ENCODE measurements around the gene FYN.
"Not testable (repeated sequence)": the region's sequence is repeated elsewhere in the genome, so short reads cannot be mapped to it uniquely, and the experiment has no call there.

The FYN gene

DNA sequence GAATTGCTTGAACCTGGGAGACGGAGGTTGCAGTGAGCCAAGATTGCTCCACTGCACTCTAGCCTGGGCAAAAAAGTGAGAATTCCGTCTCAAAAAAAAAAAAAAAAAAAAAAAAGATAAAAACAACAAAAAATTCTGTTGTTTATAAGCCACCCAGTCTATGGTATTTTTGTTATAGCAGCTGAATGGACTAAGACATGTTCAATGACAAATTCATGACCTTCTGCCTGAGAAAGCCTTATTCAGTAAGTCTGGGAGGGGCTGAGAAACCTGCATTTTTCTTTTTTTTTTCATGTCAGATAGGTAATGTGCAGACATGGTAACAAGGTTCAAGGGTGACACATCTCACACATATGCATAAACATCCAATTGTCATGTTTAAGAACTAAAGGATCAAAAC lies 227.2 kb downstream of the FYN start:
- no peak for DNase-seq

DNA sequence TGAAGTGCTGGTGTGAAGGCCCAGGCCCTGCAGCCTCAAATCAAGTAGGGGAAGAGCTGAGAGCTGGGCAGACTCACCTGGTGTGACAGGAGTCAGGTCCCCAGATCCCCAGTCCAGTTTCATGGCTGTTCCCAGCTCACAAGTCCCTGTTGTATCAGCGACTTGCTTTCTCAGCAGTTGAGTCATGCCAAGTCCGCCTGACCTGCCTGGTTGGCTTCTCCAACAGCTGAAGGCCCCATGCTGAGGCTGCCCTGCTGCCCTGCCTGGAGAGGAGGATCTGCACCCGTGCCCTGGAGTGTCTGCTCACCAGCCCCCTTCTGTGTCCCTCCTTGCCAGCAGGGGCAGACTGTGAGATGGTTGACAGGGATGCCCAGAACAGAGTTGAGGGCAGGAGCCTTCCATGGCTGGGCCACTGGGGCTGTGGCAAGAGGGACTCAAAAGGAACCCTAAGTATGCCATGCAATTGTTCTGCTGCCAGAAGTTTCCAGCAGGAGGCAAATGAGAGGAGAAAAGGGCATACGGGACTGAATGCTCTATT lies 228.3 kb downstream of the FYN start:
- DNase-seq, result no peak

DNA sequence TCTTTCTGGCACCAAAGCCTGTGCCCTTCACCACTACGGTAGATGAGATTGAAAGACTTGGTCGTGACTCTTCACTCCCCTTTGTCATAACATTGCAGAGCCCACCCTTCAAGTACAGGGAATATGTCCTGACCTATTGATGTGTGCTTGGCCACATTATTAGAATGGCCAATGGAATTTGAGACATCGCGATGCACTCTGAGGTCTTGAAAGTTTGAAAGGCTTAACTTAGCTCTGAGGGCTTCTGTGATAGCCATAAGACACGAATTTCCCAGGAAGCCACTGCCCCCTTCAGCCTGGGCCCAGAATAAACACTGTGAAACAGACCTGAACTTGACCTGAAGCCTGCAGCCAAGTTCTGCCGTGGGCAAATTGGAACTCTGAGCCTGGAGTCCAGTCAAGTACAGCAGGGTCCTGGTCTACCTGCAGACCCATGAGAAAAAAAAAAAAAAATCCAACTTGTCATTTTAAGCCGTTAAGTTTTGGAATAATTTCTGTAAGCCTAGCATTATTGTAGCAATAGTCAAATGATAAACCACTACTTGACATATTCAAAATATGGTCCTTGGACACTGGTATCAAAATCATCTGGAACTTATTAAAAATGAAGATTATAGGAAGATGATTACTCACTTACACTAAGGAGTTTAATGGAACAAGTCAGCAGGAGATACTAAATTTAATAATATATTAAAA lies 230.6 kb downstream of the FYN start:
- no peak for DNase-seq

DNA sequence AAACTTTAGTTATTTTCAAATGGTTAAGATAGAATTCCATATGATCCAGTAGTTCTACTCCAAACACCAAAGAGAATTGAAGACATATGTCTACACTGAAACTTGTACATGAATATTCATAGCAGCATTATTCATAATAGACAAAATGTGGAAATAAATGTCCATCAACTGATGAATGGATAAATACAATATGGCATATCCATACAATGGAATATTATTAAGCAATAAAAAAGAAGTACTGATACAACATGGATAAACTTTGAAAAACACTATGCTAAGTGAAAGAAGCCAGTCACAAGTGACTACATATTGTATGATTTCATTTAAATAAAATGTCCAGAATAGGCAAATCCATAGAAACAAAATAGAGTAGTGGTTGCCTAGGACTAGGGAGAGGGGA lies 234.0 kb downstream of the FYN start:
- DNase-seq, result no peak

DNA sequence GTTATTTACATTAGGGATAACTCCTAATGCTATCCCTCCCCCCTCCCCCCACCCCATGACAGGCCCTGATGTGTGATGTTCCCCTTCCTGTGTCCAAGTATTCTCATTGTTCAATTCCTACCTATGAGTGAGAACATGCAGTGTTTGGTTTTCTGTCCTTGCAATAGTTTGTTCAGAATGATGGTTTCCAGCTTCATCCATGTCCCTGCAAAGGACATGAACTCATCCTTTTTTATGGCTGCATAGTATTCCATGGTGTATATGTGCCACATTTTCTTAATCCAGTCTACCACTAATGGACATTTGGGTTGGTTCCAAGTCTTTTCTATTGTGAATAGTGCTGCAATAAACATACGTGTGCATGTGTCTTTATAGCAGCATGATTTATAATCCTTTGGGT lies 238.3 kb downstream of the FYN start:
- DNase-seq, result not testable (repeated sequence)

DNA sequence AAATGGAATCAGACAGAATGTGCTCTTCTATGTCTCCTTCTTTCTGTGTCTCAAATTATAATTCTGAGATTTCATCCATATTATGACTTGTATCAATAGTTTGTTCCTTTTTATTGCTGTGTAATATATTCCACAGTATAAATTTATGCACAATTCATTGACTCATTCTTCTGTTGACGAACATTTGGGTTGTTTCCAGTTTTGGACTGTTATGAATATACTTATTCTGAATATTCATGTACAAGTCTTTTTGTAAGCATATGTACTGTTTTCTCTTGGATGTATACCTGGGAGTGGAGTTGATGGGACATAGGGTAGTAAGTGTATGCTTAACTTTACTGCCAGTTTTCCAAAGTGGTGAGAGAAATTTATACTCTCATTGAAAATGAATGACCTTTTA lies 239.4 kb downstream of the FYN start:
- DNase-seq, result no peak

DNA sequence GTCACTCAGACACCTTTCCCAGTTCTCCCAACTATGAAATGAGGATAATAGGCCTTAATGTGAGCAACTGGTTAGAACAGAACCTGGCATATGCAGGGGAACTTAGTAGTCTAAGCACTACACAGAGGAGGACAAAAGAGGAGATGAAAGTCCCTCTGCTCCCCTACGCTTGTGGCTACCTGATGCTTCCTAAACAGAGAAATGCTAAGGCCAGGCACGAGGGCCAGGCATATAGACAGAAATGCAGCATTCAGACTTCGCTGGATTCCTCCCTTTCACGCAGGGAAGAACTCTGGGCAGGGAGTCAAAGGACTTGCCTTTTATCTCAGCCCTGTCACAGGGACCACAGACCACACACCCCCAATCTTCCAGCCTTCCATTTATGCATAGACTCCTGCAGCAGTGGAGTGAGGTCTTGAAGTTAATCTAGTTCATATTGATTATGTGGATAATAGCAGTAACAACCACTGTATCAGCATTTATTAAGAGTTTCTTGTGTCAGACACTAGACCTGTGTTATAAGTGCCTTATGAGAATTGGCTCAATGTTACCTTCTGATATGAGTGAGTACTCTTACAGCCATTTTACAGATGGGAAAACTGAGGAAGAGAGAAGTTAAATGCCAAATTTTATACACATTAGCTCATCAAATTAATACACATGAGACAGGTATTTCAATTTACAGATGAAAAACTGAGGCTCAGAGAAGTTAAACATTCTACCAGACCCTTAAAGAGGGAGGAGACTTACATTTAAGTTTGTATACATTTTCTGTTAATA lies 240.6 kb downstream of the FYN start:
- no peak for DNase-seq

DNA sequence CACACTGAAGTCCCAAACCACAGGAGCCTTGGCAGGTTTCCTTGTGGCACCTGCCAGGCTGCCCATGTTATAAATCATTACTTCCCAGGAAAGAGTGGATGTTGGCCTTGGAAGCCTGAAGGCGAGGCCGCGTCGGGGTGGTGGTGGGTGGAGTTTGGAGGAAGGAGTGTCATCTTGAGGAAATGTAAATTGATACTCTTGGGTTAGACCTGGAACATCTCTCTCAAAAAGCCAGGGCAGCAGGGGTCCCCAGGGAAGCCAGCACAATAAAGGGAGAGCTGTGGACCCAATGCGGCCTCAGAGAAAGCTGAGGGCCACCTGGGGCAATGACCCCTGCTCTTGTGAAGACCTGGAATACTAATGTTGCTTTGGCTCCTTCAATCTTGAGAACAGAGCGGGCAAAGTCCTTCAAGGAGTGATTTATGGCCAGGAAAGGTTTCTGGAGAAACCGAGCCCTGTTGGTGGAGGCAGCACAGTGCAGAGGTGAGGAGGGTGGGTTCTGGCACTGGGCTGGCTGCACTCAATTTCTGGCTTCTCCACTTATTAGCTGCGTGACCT lies 241.3 kb downstream of the FYN start:
- no peak for DNase-seq

DNA sequence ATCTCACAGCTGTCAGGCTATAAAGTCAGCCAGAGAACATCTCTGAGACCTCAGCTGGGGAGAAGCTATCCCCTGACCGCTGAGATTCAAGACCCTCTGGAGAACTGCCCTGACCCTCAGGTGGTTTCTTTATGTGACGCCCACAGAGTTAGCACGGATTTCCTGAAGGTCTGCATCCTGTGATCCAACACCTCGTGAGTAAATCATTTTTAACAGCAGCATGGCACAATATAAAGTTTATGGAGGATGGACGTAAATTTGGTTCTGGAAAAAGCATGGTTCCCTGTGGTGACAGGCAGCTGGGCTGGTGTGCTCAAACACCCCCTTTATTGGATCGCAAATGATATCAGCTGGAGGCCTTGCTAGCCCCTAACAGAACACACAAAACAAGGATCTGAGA lies 242.2 kb downstream of the FYN start:
- no peak for DNase-seq

DNA sequence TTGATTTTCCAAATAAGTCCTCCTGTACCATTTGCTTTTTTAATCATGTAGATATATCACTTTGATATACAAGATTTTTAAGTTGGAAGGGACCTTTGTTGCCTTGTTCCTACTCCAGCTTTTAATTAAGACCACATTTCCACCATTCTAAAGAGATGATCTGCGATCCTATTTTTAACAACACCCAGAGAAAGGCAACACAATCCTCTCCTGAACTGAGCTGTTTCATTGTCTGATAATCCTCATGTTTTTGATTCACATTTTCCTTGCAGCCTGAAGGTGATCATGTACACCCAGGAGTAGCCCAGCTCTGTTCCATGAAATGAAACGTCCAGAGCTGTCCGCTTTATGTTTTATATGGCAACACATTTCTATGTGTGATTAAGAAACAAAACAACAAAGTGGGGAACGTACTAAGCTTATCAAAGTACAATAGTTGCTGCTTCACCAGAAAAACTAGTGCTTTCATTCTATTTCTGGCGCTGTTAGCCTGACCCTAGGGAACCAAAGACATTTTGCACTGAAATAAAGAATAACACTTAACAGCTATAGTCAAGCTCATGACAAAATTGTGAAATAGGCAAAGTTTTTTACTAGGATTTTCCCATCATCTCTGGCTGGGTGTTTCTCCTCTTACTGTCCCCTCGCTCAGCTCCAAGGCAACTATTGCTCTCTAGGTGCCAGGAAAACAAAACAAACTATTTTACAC lies 245.0 kb downstream of the FYN start:
- DNase-seq, result no peak

DNA sequence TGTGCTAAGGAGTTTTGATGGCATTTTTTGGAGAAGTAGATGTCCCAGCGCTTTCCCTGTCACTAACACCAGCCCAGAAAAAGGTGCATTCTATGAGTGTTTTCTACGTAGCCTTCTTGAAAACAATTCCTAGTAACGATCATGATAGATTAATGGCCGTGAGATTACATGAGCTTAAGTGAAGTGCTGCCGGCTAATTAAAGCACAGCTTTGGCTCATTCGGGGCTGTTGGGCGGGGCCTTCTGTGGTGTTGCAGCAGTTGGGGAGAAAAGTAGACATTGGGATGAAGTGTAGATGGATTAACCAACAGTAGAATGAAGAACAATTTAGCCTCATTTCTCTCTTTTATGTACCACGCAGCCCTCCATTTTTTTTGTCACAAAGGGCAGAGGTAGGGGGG lies 246.8 kb downstream of the FYN start:
- no peak for DNase-seq

DNA sequence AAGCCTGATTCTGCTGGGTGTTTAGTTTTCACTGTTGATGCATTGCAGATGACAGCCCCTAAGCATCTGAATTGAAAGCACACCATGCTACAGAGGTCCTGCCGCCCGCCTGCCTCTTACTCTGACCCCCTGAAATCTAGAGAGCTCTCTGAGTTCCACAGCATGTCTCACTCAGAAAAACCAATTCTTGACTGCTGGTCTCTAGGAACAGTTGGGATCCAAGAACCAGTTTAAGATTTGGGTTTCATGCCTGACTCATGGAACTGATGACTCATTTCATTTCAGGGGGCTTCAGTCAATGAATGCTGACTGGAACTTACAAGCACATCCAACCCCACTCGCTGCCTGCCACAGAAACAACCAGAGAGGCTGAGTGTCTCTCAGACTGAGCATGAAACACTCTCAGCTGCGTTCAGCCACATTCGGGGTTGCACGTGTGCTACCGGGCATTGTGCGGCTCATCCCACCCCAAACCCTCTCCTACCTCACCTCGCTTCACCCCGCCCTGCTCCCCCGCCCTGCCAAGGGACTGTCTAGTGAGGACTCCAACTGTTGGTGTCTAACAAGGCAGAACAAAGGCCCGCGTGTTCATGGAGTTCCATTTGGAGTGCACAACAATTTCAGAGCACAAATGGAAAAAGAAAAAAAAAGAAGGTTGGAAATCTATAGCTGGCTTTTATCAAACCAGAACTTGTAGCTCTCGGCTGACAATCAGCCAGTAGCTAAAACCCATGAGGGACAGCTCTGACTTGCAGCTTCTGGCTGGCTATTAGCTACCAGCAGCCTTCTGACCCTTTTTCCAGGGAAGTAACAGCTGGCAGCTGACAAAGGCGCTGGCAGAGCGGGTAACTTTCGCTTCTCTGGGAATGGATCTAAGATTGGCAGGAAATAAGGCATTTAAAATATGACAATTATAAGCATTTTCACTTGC lies 247.5 kb downstream of the FYN start:
- no peak for DNase-seq

DNA sequence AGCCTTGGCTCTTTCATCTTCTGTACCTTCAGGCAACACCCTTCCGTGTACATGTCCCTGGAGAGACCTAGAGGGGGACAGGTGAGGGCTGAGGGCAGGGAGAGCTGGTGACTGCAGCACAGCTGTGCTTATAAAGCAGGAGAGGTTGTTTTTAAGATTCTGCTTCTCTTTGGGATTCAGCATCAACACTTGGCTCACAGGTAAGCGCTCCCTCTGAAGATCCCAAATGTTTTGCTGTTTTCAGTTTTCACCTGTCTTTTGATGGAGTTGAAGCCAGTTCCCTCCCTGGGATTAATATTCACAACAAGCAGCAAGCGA lies 248.2 kb downstream of the FYN start:
- no peak for DNase-seq

DNA sequence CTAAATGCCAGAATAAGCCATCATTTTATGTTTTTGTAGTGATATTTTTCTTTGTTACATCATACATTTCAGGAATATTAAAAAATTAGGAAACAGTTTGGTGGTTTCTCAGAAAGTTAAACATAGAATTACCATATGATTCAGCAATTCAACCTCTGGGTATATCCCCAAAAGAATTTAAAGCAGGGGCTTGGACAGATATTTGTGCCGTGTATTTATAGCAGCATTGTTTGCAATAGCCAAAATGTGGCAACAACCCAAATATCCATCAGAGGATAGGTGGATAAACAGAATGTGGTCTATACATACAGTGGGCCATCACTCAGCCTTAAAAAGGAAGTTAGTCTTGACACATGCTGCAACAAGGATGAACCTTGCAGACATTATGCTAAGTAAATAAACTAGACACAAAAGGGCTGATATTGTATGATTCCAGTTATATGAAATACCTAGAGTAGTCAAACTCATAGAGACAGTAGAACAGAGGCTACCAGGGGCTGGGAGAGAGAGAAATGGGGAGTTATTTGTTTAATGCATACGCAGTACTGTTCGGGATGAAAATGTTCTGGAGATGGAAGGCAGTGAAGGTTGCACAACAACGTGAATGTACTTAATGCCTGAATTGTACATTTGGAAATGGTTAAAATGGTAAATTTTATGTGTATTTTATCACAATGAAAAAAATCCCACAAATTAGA lies 248.7 kb downstream of the FYN start:
- DNase-seq, result no peak

DNA sequence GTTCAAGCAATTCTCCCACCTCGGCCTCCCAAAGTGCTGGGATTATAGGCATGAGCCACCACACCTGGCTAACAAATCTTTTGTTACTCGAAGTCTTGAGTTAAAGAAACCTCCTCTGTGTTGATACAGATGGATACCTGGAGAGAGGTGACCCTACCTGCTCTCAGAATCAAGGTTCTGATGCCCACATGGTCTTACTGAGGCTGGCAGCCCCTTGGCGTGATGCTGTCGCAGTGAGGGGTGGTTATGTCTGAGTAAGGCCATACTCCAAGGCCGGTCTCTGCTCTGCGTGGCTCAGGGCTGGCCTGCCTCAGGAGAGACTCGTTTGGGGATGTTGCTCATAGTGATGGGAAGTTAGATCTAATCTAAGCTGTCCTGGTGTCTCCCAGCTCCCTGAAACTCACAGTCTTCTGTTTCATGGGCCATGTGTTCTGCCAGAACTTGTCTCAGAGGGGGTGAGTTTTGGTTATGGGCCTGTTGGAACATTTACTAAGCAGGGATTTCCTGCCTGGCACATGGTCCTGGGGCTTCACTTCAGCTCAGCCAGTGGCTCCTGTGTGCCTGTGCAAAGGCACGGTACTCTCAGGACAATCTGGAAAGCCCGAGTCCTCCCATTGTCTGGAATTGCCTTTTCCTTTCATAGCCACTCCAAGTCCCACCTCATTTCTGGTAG lies 250.1 kb downstream of the FYN start:
- no peak for DNase-seq

DNA sequence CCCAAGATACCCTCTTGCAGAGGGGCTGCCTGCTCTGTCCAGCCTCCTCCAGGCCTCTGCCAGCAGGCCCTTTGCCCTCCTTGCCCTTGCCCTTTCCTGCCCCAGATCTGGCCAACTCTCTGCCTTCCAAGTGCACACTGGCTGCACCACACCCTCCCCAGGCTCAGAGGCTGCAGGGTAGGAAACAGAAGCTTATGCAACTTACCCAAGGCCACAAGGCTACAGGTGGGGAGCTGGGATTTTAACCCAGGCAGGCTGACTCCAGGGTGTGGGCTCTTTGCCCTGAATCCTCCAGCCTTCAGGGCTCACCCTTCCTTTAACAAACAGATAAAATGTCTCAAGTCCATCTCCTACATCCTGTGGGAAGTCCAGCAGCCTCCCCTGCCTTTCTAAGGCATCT lies 253.1 kb downstream of the FYN start:
- no peak for DNase-seq

DNA sequence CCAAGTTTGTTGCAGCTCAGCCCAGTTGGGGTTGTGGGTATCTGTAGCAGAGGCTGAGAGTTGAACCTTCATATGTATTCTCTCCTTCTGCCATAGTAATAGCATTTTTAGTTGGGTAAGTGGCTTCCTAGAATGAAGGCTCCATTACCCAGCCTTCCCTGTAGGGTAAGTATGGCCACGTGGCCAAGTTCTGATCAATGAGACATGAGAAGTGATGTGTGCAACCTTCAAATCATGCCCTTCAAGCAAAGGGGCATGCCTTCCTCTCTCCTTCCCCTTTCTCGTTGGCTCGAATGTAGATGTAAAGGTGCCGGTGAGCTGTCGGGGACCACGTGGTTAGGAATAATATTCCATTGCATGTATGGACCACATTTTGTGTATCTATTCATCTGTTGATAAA lies 254.8 kb downstream of the FYN start:
- no peak for DNase-seq

DNA sequence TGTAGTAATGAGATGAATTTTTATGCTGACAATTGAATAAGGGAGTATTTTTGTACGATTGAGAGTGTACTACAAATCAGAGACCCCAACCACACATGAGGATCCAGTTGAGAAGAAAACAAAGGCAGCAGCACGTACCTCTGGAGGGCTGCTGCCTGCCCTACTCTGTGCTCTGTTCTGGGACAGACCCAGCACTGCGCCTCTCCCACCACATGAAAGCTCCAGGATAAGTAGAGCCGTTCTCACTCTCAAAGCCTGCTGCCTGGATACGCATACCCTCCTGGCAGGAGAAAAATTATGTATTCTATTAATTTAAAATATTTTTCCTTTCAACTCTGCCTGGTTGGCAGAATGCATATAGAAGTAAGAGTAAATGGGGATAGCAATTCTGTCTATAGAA lies 256.1 kb downstream of the FYN start:
- DNase-seq, result no peak

DNA sequence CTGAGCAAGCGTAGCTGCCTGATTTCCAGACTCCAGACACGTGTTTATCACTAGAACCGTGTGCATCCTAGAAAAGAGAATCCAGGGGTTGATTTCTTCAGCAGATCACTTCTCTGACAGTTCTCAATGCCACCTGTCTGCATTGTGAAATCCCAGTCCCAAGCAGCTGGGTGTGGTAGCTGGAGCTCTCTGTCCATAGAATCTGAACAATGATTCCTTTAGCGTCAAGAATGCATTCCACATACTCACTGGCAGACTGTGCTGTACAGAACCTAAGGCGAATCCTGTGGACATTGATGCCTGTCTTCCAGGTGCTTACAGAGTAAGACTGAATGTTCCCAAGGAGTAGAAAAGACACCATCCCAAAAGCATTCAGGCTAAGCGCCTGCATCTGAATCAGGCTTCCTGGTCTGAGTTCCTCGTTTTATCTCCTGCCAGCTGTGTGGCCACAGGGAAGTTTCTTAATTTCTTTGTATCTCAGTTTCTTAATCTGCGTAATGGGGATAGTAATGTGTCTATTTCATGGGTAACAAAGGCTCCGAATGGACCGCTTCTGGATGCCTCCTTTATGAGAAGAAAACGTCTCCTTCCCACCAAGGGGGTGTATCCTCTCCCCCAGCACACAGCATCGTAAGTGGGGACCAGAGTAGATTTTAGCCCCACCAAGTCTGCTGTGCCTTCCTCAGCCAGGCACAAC lies 257.2 kb downstream of the FYN start:
- DNase-seq, result no peak

DNA sequence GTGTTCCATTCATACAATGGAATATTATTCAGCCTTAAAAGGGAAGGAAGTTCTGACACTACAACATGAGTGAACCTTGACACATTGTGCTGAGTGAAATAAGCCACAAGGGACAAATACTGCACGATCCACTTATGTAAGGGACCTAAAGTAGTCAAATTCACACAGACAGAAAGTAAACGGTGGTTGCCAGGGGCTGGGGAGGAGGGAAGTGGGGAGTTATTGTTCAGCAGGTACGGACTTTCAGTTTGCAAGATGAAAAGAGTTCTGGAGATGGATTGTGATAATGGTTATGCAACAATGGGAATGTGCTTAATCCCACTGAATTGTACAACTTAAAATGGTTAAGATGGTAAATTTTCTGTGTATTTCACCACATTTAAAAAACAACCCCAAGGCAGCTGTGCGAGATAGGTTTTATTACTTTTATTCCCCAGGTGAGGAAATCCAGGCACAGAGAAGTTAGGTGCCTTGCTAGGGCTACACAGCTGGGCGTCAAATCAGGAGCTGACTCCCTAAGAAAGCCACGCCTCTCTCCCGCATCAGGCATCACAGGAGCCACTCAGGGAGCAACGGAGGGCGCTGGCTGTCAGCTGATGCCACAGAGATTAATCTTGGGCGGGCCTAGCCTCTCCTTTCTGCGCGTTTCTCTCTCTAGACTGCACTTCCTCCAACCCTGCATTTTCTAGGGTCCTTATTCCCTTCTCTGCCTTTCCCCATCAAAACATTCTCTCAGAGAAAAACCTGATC lies 258.2 kb downstream of the FYN start:
- DNase-seq, result no peak

Data from cortex of kidney (tissue), 1 donor.